Breast epithelium (tissue), 3 donors: ENCODE measurements around the gene PHTF2.

ENCODE experiments used
- POLR2A ChIP-seq: fragments of 450-650 bp; IDR thresholded peaks from one replicate; pipeline ENCODE4 v1.6.1; 2016; ENCODE audit warnings: antibody characterized with exemption, mild to moderate bottlenecking, moderate library complexity
- POLR2AphosphoS5 ChIP-seq, 3 donors: sonication (generic); formaldehyde crosslinking; IDR thresholded peaks; one replicate each; pipeline ENCODE4 v1.6.1; 2017; ENCODE audit warnings: antibody characterized with exemption in 3 of 3
- TF ChIP-seq, protein P1 (sequence below), 3 donors: fragments of 450-650 bp; IDR thresholded peaks; one replicate each; pipeline ENCODE4 v1.5.1; 2016 to 2017; ENCODE audit warnings: antibody characterized with exemption in 3 of 3, mild to moderate bottlenecking in 3 of 3, moderate library complexity in 3 of 3

DNA sequence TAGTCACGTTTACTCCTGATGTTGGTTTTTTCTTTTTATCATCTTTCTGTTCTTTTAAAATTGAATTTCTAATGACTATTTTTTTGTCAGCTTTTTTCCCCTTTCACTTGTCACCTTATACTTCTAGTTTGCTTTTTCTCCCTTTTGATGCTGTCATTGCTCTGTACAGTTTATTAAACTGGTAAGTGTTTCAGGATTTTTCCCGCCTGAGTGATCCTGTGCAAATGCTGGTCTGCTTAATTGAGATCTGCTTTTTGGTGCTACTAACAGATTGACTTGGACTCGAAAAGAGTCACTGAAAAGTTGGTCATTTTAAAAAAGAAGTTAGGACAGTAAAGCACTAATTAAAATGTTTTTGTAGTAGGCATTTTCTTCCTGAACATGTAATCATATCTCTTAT, 95.2 kb downstream of the PHTF2 start:
- TF ChIP-seq, protein P1, sequence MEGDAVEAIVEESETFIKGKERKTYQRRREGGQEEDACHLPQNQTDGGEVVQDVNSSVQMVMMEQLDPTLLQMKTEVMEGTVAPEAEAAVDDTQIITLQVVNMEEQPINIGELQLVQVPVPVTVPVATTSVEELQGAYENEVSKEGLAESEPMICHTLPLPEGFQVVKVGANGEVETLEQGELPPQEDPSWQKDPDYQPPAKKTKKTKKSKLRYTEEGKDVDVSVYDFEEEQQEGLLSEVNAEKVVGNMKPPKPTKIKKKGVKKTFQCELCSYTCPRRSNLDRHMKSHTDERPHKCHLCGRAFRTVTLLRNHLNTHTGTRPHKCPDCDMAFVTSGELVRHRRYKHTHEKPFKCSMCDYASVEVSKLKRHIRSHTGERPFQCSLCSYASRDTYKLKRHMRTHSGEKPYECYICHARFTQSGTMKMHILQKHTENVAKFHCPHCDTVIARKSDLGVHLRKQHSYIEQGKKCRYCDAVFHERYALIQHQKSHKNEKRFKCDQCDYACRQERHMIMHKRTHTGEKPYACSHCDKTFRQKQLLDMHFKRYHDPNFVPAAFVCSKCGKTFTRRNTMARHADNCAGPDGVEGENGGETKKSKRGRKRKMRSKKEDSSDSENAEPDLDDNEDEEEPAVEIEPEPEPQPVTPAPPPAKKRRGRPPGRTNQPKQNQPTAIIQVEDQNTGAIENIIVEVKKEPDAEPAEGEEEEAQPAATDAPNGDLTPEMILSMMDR (IDR thresholded peaks at IDR 0.05), result no peak
- no peak for TF ChIP-seq POLR2A
- TF ChIP-seq POLR2AphosphoS5 (IDR thresholded peaks at IDR 0.05), result no peak
